Measurements from ENCODE around the gene NR2F1-AS1. TPM values are rescaled to one million over a fixed set of nuclear protein-coding genes. Genes with fewer than 3 reads are reported as not detected.

Gene NR2F1-AS1
- total RNA-seq, 1 experiment from 2014 or later, result not detected

GRCh38 chr5:93430118-93430517, 150.9 kb downstream of the NR2F1-AS1 start:
- TF ChIP-seq, protein P1, sequence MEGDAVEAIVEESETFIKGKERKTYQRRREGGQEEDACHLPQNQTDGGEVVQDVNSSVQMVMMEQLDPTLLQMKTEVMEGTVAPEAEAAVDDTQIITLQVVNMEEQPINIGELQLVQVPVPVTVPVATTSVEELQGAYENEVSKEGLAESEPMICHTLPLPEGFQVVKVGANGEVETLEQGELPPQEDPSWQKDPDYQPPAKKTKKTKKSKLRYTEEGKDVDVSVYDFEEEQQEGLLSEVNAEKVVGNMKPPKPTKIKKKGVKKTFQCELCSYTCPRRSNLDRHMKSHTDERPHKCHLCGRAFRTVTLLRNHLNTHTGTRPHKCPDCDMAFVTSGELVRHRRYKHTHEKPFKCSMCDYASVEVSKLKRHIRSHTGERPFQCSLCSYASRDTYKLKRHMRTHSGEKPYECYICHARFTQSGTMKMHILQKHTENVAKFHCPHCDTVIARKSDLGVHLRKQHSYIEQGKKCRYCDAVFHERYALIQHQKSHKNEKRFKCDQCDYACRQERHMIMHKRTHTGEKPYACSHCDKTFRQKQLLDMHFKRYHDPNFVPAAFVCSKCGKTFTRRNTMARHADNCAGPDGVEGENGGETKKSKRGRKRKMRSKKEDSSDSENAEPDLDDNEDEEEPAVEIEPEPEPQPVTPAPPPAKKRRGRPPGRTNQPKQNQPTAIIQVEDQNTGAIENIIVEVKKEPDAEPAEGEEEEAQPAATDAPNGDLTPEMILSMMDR (IDR thresholded peaks at IDR 0.05; ENCODE audit: insufficient read depth in 1 of 2, low read depth in 1 of 2, low read length in 1 of 2, severe bottlenecking in 1 of 2, unreplicated experiment in 1 of 2), result no peak
- no peaks in the 10 kb centered on the region for H3K4me1 ChIP-seq
- H3K4me3 Mint-ChIP-seq (ENCODE audit: unreplicated experiment), result no peak overlapping the region
- no peaks in the 10 kb centered on the region for H3K4me1 Mint-ChIP-seq (ENCODE audit: low read depth, unreplicated experiment)
- CTCF ChIA-PET, result no interaction called here
- intact Hi-C loops (cut with micrococcal nuclease; ENCODE audit: unreplicated experiment), result no loop called here
- H3K9me3 Mint-ChIP-seq (ENCODE audit: unreplicated experiment), result no peaks in the 10 kb centered on the region
- no peaks in the 10 kb centered on the region for H3K36me3 Mint-ChIP-seq (ENCODE audit: insufficient read depth, unreplicated experiment)
- no TSS peak for BruUV-seq (replicated peaks)
- no peak overlapping the region for H3K27ac Mint-ChIP-seq (ENCODE audit: unreplicated experiment)
- no peaks in the 10 kb centered on the region; the same call in 1 of the 2 replicates for H3K27me3 ChIP-seq (replicated peaks; ENCODE audit: control insufficient read depth, insufficient read depth, low read length)
- no peaks in the 10 kb centered on the region for H3K27me3 Mint-ChIP-seq (ENCODE audit: insufficient read depth, unreplicated experiment)
- H3K36me3 ChIP-seq (ENCODE audit: control insufficient read depth, insufficient read depth, low read length), result no peaks in the 10 kb centered on the region
- no peak overlapping the region for H3K4me3 ChIP-seq (ENCODE audit: low read depth, low read length)
- no peak for DNase-seq
- POLR2A ChIA-PET, result no interaction called here
- no peaks in the 10 kb centered on the region for H3K9me3 ChIP-seq

DNA sequence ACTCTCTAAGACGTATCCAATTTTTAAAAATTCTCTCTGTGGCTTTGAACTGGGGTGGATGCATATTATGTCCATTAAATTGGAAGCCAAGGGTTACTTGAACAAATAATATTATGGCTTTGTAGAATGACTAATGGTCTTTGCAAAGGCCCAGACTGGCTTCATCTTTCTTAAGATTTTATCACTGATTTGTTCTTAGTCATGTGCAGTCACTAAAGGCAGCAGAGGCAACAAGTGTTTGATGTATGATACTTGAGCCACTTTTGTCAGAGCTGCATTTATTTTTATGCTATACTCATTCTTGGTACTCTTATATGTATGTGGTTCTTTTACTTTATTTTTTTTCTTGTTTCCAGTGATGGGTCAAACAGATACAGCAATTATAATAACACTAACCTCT, 152.2 kb downstream of the NR2F1-AS1 start:
- DNase-seq, result no peak
- no TSS peak for BruUV-seq (replicated peaks)
- intact Hi-C loops (cut with micrococcal nuclease; ENCODE audit: unreplicated experiment), result no loop called here
- Mint-ChIP-seq H3K36me3 (ENCODE audit: insufficient read depth, unreplicated experiment) (no peaks in the 10 kb centered on the region), H3K9me3 (ENCODE audit: unreplicated experiment) (no peaks in the 10 kb centered on the region), H3K4me3 (ENCODE audit: unreplicated experiment) (no peak overlapping the region), H3K27ac (ENCODE audit: unreplicated experiment) (no peak overlapping the region), H3K27me3 (ENCODE audit: insufficient read depth, unreplicated experiment) (no peaks in the 10 kb centered on the region), H3K4me1 (ENCODE audit: low read depth, unreplicated experiment) (no peaks in the 10 kb centered on the region)
- Histone ChIP-seq H3K36me3 (ENCODE audit: control insufficient read depth, insufficient read depth, low read length) (no peaks in the 10 kb centered on the region), H3K4me3 (ENCODE audit: low read depth, low read length) (no peak overlapping the region), H3K4me1 (no peaks in the 10 kb centered on the region), H3K9me3 (no peaks in the 10 kb centered on the region), H3K27me3 (replicated peaks; ENCODE audit: control insufficient read depth, insufficient read depth, low read length) (no peaks in the 10 kb centered on the region; the same call in 1 of the 2 replicates)
- TF ChIP-seq, protein P1 (IDR thresholded peaks at IDR 0.05; ENCODE audit: insufficient read depth in 1 of 2, low read depth in 1 of 2, low read length in 1 of 2, severe bottlenecking in 1 of 2, unreplicated experiment in 1 of 2), result no peak
- POLR2A ChIA-PET, result no interaction called here
- CTCF ChIA-PET, result no interaction called here

- Histone ChIP-seq H3K36me3 (ENCODE audit: control insufficient read depth, insufficient read depth, low read length) (no peaks in the 10 kb centered on the region), H3K27me3 (replicated peaks; ENCODE audit: control insufficient read depth, insufficient read depth, low read length) (no peaks in the 10 kb centered on the region; the same call in 1 of the 2 replicates), H3K9me3 (no peaks in the 10 kb centered on the region), H3K4me3 (ENCODE audit: low read depth, low read length) (no peak overlapping the region), H3K4me1 (no peaks in the 10 kb centered on the region)
- intact Hi-C loops (cut with micrococcal nuclease; ENCODE audit: unreplicated experiment), result no loop called here
- TF ChIP-seq, protein P1 (IDR thresholded peaks at IDR 0.05; ENCODE audit: insufficient read depth in 1 of 2, low read depth in 1 of 2, low read length in 1 of 2, severe bottlenecking in 1 of 2, unreplicated experiment in 1 of 2), result no peak
- Mint-ChIP-seq H3K27me3 (ENCODE audit: insufficient read depth, unreplicated experiment) (no peaks in the 10 kb centered on the region), H3K9me3 (ENCODE audit: unreplicated experiment) (no peaks in the 10 kb centered on the region), H3K4me3 (ENCODE audit: unreplicated experiment) (no peak overlapping the region), H3K27ac (ENCODE audit: unreplicated experiment) (no peak overlapping the region), H3K36me3 (ENCODE audit: insufficient read depth, unreplicated experiment) (no peaks in the 10 kb centered on the region), H3K4me1 (ENCODE audit: low read depth, unreplicated experiment) (no peaks in the 10 kb centered on the region)
- DNase-seq, result no peak
- ChIA-PET CTCF (no interaction called here), POLR2A (no interaction called here)
- BruUV-seq (replicated peaks), result no TSS peak
Measured at GRCh38 chr5:93427316-93427715, 153.7 kb downstream of the NR2F1-AS1 start.

Data from Caco-2 (cell line).